ENCODE measurements around the gene SOX8. TPM values are rescaled to one million over a fixed set of nuclear protein-coding genes. Genes with fewer than 3 reads are reported as not detected.
A peak's percentile ranks its signal among the peaks of the same experiment; 100 is the strongest.

SOX8 gene
- total and polyA plus RNA-seq, 2 experiments from 2014 or later, result 5.7 to 26.2 TPM

GRCh38 chr16:983044-984030 is 1.8 kb downstream of the SOX8 start:
- TF ChIP-seq NANOG (IDR thresholded peaks at IDR 0.05; ENCODE audit: borderline replicate concordance), result no peak
- TF ChIP-seq ZNF331 (CRISPR knock-in tag; IDR thresholded peaks at IDR 0.05; ENCODE audit: low read depth), result no peak
- TF ChIP-seq ZNF462 (CRISPR knock-in tag; IDR thresholded peaks at IDR 0.05), result no peak
- no peak for TF ChIP-seq ETS1 (IDR thresholded peaks at IDR 0.05)
- TF ChIP-seq STAT1 (IDR thresholded peaks at IDR 0.05; ENCODE audit: unreplicated experiment), result no peak
- TF ChIP-seq CTCF (conservative IDR thresholded peaks at IDR 0.05; ENCODE audit: low read depth in 2 of 2), result no peak
- no peak for TF ChIP-seq ZNF114 (CRISPR knock-in tag; IDR thresholded peaks at IDR 0.05)
- no peak for TF ChIP-seq EZH2 (IDR thresholded peaks at IDR 0.05; ENCODE audit: low read depth, unreplicated experiment)
- TF ChIP-seq REST (IDR thresholded peaks at IDR 0.05; ENCODE audit: unreplicated experiment), result no peak
- TF ChIP-seq JUNB (IDR thresholded peaks at IDR 0.05; ENCODE audit: unreplicated experiment), result no peak
- no peak for TF ChIP-seq CREB1 (CRISPR knock-in tag; IDR thresholded peaks at IDR 0.05; ENCODE audit: low read depth)
- no peak overlapping the region for H3K27ac Mint-ChIP-seq
- H3K36me3 Mint-ChIP-seq (ENCODE audit: low read depth), result peaks cover 3% of the 10 kb centered on the region; the same call in 1 of the 3 replicates
- H3K4me1 Mint-ChIP-seq, result peaks cover 4% of the 10 kb centered on the region; the same call in 2 of the 3 replicates
- Histone ChIP-seq H3K36me3 (ENCODE audit: insufficient read depth) (no peaks in the 10 kb centered on the region), H3K9me2 (ENCODE audit: insufficient read depth) (no peaks in the 10 kb centered on the region), H3K4me3 (peak overlapping the region; percentile 66; the same call in 1 of the 2 replicates), H3K4me1 (ENCODE audit: insufficient read depth) (no peaks in the 10 kb centered on the region), H3K27me3 (ENCODE audit: insufficient read depth) (peaks cover 27% of the 10 kb centered on the region), H3K79me2 (replicated peaks; ENCODE audit: insufficient read depth) (no peaks in the 10 kb centered on the region), H3K4me2 (peak overlapping the region; percentile 80), H4K20me1 (replicated peaks; ENCODE audit: insufficient read depth) (no peaks in the 10 kb centered on the region; the same call in 1 of the 2 replicates), H3F3A (replicated peaks; ENCODE audit: low read depth) (no peaks in the 10 kb centered on the region), H3K27ac (ENCODE audit: low read depth) (no peak overlapping the region), H2AFZ (no peak overlapping the region)
- H3K4me3 Mint-ChIP-seq, result peak overlapping the region; percentile 69
- H3K9me3 Mint-ChIP-seq, result no peaks in the 10 kb centered on the region
- DNase-seq (ENCODE audit: low spot score) (peak; percentile 35), ATAC-seq (peak; percentile 8)
- peaks cover 29% of the 10 kb centered on the region for H3K27me3 Mint-ChIP-seq (ENCODE audit: insufficient read depth, low read depth, poor library complexity)
